Stimulated activated CD8-positive, alpha-beta memory T cell treated with anti-CD3 and anti-CD28 coated beads, Interleukin-2, amount 100 ng/mL, for 1 hour (primary cell): ENCODE measurements around the gene PDIK1L.

Experiments used
- DNase-seq, 2 donors: peaks; one replicate each; pipeline ENCODE4 v3.0.0-alpha.2; 2020; ENCODE audit warnings: low read depth in 2 of 2

The PDIK1L gene

GRCh38 chr1:26170472-26170821, 58.8 kb downstream of the PDIK1L start:
- no peak for DNase-seq

DNA sequence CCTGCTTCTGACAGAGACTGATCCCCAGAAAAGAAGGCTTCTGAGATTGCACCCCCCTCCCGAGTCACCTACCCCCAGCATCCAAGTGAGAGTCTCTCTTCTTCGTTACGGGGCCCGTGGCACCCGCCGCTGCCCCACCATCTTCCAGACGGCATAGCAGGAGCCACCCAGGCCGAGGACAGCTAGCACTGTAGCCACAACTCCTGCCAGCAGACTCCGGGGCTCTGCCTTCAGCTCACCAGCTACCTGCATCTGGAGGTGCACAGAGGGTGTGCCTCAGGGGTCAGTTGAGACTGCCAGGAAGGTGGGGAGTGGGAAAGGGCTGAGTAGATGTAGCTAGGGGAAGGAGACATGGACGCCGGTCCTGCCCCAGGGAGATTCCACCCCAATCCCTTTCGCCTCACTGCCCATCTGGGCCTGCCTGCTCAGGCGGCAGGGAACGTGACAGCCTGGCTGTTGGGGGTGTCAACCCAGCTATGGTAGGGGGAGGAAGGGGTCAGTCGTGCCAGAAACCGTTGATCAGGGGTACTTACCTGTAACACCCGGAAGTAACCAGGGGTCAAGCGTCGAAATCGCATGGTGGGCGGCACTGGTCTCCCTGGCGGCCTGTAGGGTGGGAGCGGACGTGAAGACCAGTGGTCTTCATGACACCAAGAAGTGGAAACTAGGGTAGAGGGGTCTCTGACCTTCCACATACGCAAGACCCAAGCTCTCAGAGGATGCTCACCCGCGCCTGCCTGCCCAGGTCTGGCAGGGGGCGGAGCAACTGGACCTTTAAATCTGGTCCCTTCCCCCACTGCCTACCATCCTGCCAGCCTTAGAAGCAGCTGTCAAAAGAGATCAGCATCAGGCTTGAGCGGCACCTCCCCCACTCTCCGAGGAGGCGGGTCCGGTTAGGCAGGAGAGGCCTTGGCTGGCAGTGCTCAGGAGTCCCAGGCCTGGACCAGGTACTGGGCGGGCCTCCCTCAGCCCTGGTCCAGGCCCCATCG, 59.8 kb downstream of the PDIK1L start, which contains the start of gene ZNF593OS:
ZNF593OS (minus strand) TSS at position 749 of the 989 bp plus-strand sequence; CDS start at position 578, 171 bp downstream.
- DNase-seq = no peak
